GM19099 (cell line): ENCODE data around the gene AGO3.

Experiments used
- POLR2A ChIP-seq: IDR thresholded peaks from 3 replicates; pipeline ENCODE4 v1.6.1; 2011; ENCODE audit warnings: low read depth; ENCODE audit not compliant: insufficient read length; ENCODE audit errors: extremely low read depth

The AGO3 gene

GRCh38 chr1:36034692-36035091 is 103.8 kb downstream of the AGO3 start:
- TF ChIP-seq POLR2A, result no peak

- no peak for TF ChIP-seq POLR2A
Observed at GRCh38 chr1:36035154-36035553, 104.2 kb downstream of the AGO3 start.

GRCh38 chr1:36040238-36040637 is 109.3 kb downstream of the AGO3 start:
- no peak for TF ChIP-seq POLR2A

- no peak for TF ChIP-seq POLR2A
Observed at GRCh38 chr1:36051821-36052220, 120.9 kb downstream of the AGO3 start.

- no peak for TF ChIP-seq POLR2A
Observed at GRCh38 chr1:36053978-36054377, 123.1 kb downstream of the AGO3 start.

- TF ChIP-seq POLR2A, result no peak
Observed at GRCh38 chr1:36055706-36056105, 124.8 kb downstream of the AGO3 start.

GRCh38 chr1:36062315-36062714 is 131.4 kb downstream of the AGO3 start:
- TF ChIP-seq POLR2A, result no peak

GRCh38 chr1:36067871-36068270 is 137.0 kb downstream of the AGO3 start:
- no peak for TF ChIP-seq POLR2A

GRCh38 chr1:36068866-36069265 is 138.0 kb downstream of the AGO3 start:
- TF ChIP-seq POLR2A, result no peak

- TF ChIP-seq POLR2A, result no peak
Observed at GRCh38 chr1:36070349-36070748, 139.4 kb downstream of the AGO3 start.

GRCh38 chr1:36076979-36077573 is 146.2 kb downstream of the AGO3 start:
- TF ChIP-seq POLR2A, result no peak

- TF ChIP-seq POLR2A, result no peak
Observed at GRCh38 chr1:36080236-36080635, 149.3 kb downstream of the AGO3 start.

- TF ChIP-seq POLR2A, result no peak
Observed at GRCh38 chr1:36080801-36081200, 149.9 kb downstream of the AGO3 start.

GRCh38 chr1:36081926-36082485 is 151.1 kb downstream of the AGO3 start:
- TF ChIP-seq POLR2A, result no peak

- TF ChIP-seq POLR2A, result no peak
Observed at GRCh38 chr1:36083219-36083618, 152.3 kb downstream of the AGO3 start.

GRCh38 chr1:36083635-36084496 is 153.0 kb downstream of the AGO3 start, which contains the start of gene TEKT2:
Gene TEKT2 (plus strand): TSS chr1:36084094. CDS start chr1:36084922, 828 bp downstream.
- no peak for TF ChIP-seq POLR2A
